ENCODE results near the gene LDAH.

Gene LDAH

DNA sequence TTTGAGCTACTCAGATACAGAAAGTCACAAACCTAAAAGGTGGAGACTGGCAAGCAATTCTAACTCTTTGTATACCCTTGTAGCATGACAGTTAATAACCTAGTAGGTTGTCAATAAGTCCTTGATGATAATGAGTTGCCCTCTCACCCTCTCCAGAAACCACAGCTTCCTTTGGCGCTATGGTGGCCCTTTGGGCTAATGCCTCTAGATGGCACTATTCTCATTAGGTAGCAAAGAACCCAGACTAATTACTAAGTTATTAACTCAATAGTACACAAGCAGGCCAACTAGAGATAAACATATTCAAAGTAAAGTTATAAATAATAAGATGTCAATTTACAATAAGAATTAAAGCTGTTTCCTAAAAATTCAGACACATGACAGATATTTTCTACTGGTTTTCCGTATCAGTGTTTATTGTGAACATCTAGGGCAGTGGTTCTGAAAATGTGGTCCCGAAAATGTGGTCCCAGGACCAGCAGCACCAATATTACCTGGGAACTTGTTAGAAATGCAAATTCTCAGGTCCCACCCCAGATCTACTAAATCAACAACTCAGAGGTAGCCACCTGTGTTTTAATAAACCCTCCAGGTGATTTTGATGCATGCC, 41.1 kb downstream of the LDAH start:
- DNase-seq (ENCODE audit: low read depth in 1 of 2, low spot score in 1 of 2): no peak

- DNase-seq (ENCODE audit: low read depth in 1 of 2, low spot score in 1 of 2): no peak
Measured at GRCh38 chr2:20771299-20771698, 51.6 kb downstream of the LDAH start.

DNA sequence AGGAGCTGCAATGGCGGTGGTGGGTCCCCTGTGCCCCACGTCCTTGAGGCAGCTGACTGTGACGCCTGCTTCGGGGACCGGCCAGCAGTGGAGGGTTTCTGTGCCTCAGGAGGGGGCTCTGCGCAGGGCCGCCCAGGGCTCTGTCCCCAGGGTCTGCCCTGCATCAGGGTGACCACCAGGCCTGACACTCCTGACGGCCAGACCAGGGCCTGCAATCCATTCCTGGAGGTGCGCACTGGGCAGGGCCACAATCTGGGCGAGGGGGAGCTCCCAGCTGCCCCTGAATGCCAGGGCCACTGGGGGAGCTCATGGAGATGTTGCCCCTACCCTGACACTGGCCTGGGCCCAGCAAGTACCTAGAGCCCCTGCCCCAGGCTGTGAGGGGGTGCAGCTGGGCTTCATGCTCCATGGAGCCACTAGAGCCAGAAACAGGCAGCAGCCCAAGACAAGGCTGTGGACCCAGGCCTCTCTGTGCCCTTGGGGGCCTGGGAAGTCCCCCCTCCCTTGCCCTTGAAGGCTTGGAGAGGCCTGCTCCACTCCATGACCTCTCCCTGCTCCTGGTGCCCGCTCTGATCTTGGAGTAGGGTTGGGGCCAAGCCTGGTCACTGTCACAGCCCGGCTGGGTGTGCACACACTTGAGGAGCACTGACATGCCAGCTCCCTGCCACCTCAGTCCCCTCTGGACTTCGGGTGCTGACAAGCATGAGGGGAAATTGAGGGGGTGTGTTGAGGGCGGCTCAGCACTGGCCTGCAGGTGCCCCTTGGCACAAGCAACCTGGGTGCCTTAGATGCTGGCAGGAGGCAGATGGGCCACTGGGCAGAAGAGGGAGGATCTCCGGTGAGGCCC, 55.9 kb downstream of the LDAH start:
- no peak for DNase-seq (ENCODE audit: low read depth in 1 of 2, low spot score in 1 of 2)

- no peak for DNase-seq (ENCODE audit: low read depth in 1 of 2, low spot score in 1 of 2)
Measured at GRCh38 chr2:20766213-20766612, 56.7 kb downstream of the LDAH start.

DNA sequence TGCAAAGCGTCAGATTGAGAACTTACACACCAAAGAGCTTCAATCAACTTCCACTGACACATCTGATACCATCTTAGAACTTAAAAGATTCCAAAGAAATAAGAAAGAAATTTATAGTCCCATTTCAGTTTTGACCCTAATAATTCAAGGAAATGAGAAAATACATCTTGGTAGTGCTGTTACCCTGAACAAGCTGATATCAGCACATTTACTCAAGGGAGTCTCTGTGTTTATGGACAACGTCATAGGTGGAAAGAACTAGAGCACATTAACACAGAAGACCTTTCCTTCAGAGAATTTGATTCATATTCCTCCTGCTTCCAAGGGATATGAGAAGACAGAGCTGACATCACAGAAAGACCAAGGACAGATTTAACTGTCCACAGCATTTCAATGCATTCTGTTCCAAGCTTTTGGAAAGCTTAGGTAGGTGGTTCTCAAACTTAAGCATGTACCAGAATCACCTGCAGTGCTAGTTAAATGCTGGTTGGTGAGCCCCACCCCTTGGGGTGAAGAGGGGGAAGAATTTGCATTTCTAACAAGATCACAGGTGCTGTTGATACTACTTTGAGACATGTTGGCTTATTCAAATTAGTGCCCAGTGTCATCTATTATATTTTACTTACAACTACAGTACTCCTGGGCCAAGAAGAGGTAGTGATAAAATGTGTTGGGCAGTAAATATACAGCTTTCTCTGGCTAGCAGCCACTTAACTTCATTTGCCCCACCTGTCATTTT, 59.8 kb downstream of the LDAH start:
- no peak for DNase-seq (ENCODE audit: low read depth in 1 of 2, low spot score in 1 of 2)

GRCh38 chr2:20759487-20759886, 63.4 kb downstream of the LDAH start:
- no peak for DNase-seq (ENCODE audit: low read depth in 1 of 2, low spot score in 1 of 2)

DNA sequence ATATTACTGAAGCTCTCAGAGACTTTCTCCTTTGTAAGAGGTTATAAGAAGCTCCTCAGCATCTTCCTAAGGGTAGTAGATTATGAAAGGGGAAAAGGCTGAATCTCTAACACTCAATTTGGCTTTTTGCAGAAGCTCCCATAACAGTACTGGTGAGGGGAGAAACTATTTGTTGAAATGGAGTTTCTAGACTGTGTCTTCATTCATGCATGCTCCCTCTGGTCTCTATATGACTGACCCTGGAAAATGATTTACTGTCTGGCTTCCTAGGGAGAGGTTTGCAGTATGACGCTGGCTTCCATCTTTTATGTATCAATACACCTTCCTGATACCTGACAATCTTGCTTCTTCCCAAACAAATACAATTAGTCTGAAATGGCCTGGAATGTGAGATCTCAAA, 63.9 kb downstream of the LDAH start:
- DNase-seq (ENCODE audit: low read depth in 1 of 2, low spot score in 1 of 2): no peak

- DNase-seq (ENCODE audit: low read depth in 1 of 2, low spot score in 1 of 2): no peak
Measured at GRCh38 chr2:20757405-20758090, 65.4 kb downstream of the LDAH start.

GRCh38 chr2:20755132-20755800, 67.6 kb downstream of the LDAH start:
- no peak for DNase-seq (ENCODE audit: low read depth in 1 of 2, low spot score in 1 of 2)

DNA sequence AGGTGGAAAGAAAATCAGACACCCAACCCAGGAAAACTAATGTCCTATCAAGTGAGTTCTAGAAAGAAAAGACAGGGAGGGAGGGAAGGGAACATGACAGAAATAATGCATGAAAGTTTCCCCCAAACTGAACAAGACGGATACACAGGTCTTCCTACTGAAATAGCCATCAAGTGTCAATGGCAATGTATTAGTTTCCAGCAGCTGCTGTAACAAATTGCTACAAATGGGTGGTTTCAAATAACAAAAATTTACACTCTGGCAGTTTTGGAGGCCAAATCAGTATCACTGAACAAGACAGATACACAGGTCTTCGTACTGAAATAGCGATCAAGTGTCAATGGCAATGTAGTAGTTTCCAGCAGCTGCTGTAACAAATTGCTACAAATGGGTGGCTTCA, 70.6 kb downstream of the LDAH start:
- no peak for DNase-seq (ENCODE audit: low read depth in 1 of 2, low spot score in 1 of 2)

DNA sequence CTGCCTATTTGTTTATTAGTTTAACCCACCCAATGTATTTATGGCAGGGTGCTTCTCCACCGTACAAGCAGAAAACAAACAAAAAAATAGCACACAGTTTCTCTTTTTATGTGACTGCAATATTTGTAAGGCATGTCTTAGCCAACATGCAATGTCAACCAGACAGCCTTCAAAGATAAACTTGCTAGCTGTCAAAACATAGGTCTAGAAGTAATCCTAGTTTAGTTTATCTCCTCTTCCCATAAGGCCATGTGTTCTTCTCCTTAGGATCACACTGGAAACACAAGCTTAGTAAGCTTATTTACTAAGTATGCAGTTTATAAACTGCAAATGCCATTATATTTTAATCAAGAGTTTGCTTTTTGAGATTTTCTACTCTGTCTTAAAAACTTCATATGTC, 75.6 kb downstream of the LDAH start:
- no peak for DNase-seq (ENCODE audit: low read depth in 1 of 2, low spot score in 1 of 2)

DNA sequence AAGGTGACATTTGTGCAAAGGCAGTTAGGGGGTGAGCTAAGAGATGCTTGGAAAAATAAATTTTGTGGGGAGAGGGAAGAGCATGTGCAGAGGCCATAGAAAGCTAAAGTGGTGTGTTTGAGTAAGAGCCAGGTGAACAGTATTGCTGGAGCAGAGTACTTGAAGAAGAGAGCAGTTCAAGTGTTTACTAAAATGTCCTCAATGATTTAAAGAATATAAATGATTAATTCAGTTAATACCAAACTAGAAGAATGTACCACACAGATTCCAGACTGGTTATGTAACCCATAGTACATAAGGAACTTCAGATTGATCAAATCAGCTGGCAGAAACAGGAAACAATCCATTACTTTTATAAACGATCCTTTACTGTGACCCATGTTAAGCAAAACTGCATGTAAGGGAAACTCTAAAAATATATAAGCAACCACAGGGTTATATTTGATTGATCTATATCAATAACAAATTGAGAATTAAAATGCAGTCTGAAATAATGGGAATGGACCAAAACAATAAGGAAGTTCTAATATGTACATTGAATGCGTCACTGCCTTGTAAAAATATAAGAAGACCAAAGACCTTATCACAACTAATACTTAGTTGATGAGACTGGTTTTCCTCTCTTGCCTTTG, 76.9 kb downstream of the LDAH start:
- no peak for DNase-seq (ENCODE audit: low read depth in 1 of 2, low spot score in 1 of 2)

- no peak for DNase-seq (ENCODE audit: low read depth in 1 of 2, low spot score in 1 of 2)
Measured at GRCh38 chr2:20744366-20745335, 78.2 kb downstream of the LDAH start.

GRCh38 chr2:20738772-20739171, 84.1 kb downstream of the LDAH start:
- no peak for DNase-seq (ENCODE audit: low read depth in 1 of 2, low spot score in 1 of 2)

GRCh38 chr2:20737505-20737904, 85.4 kb downstream of the LDAH start:
- no peak for DNase-seq (ENCODE audit: low read depth in 1 of 2, low spot score in 1 of 2)

DNA sequence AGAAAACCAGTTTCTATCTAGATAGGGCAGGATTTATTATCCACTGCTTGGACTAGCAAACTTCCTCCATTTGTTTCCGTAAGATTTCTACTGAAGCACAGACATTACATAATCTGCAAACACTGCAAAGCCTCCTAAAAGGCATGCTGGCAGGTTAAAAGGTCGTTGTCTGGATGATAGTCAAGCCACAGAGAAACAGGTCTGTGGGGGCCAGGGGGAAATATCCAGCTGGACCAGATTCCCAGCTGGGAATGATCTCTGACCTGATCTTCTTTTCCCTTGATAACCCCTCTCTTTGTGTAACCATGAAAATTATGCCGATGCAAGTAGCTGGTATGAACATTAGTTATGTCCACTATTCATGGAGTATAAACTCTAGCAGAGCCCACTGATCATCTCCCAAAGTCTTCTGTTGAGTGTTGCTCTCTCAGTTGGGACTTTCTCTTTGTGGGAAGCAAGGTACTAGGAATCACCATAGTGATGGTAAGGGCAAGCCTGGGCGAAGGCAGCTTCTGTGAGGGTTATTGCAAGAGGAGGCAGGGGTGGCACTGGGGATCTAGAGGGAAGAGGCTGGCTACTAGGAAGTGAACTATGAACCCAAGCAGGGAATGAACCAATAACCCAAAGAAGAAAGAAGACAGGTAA, 94.7 kb downstream of the LDAH start:
- DNase-seq (ENCODE audit: low read depth in 1 of 2, low spot score in 1 of 2): no peak

DNA sequence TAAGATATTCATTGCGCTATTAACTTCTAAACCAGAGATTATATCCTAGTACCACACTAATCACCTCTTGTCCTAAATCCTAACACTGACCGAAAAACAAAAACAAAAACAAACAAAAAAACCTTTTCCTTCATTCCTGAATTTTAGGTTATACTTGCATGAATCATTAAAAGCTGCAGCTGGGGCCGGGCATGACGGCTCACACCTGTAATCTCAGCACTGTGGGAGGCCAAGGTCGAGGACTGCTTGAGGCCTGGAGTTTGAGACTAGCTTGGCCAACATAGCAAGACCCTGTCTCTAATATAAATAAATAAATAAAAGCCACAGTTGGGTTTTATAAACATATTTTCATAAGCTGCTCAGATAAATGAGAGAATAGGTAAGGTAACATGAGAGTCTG, 96.0 kb downstream of the LDAH start:
- no peak for DNase-seq (ENCODE audit: low read depth in 1 of 2, low spot score in 1 of 2)

DNA sequence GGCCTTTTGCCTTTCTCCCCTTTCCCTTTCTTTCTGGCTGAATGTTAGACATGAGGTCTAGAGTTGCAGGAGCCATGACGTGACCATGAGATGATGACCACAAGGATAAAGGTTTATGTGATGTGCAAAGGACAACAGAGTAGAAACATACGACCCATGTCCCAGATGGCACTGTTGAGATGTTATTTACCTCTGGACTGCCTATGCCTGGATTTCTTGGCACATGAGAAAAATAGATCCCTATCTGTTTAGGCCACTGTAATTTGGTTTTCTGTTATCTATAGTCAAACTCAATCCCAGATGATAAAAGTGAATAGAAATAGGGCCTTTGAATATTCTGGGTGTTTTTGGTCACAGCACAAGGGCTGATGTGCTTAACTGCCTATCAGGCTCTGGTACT, 97.1 kb downstream of the LDAH start:
- DNase-seq (ENCODE audit: low read depth in 1 of 2, low spot score in 1 of 2): no peak

- no peak for DNase-seq (ENCODE audit: low read depth in 1 of 2, low spot score in 1 of 2)
Measured at GRCh38 chr2:20724500-20725053, 98.3 kb downstream of the LDAH start.

Measured in activated T-helper 1 cell treated with anti-CD3 and anti-CD28 coated beads, Interleukin-2, amount 50 U/mL, for 16 hours (primary cell).